MM.1S (cell line): ENCODE data around the gene DKKL1.

Source experiments
- DNase-seq: peaks from one replicate; pipeline ENCODE4 v3.0.0-alpha.2; 2015
- H2AFZ ChIP-seq: fragments of 300-600 bp; sonication (generic); 2 replicates; pipeline ENCODE4 v1.6.0; 2016; ENCODE audit warnings: antibody characterized with exemption, low read length
- H3F3A ChIP-seq: fragments of 300-600 bp; sonication (generic); 2 replicates; pipeline ENCODE4 v1.6.1; 2016; ENCODE audit warnings: mild to moderate bottlenecking, antibody characterized with exemption, low read length, moderate library complexity, mixed read lengths; ENCODE audit not compliant: insufficient read depth
- H3K27ac ChIP-seq: fragments of 300-600 bp; sonication (generic); 2 replicates; pipeline ENCODE4 v1.5.1; 2016; ENCODE audit warnings: mild to moderate bottlenecking, low read length
- H3K27me3 ChIP-seq: fragments of 300-600 bp; sonication (generic); replicated peaks from 2 replicates; pipeline ENCODE4 v1.6.0; 2016; ENCODE audit warnings: low read length; ENCODE audit not compliant: insufficient read depth
- H3K36me3 ChIP-seq: fragments of 300-600 bp; sonication (generic); replicated peaks from 2 replicates; pipeline ENCODE4 v1.6.1; 2016; ENCODE audit warnings: mild to moderate bottlenecking, low read length, mixed read lengths; ENCODE audit not compliant: insufficient read depth
- H3K4me1 ChIP-seq: fragments of 300-600 bp; sonication (generic); 2 replicates; pipeline ENCODE4 v1.6.1; 2016; ENCODE audit warnings: low read length, mixed read lengths
- H3K4me2 ChIP-seq: fragments of 300-600 bp; sonication (generic); 2 replicates; pipeline ENCODE4 v1.6.0; 2016; ENCODE audit warnings: low read depth, low read length
- H3K4me3 ChIP-seq: fragments of 300-600 bp; sonication (generic); 2 replicates; pipeline ENCODE4 v1.5.1; 2016; ENCODE audit warnings: low read length, mixed read lengths
- H3K79me2 ChIP-seq: fragments of 300-600 bp; sonication (generic); 2 replicates; pipeline ENCODE4 v1.6.1; 2016; ENCODE audit warnings: mixed run types, low read length, mixed read lengths
- H3K9ac ChIP-seq: fragments of 300-600 bp; sonication (generic); 2 replicates; pipeline ENCODE4 v1.6.1; 2016; ENCODE audit warnings: low read length, mixed read lengths
- H3K9me2 ChIP-seq: fragments of 300-600 bp; sonication (generic); replicated peaks from 2 replicates; pipeline ENCODE4 v1.6.1; 2016; ENCODE audit warnings: mild to moderate bottlenecking, low read length, mixed read lengths; ENCODE audit not compliant: insufficient read depth
- H3K9me3 ChIP-seq: fragments of 300-600 bp; sonication (generic); replicated peaks from 2 replicates; pipeline ENCODE4 v1.6.1; 2016; ENCODE audit warnings: mild to moderate bottlenecking, low read length, mixed read lengths; ENCODE audit not compliant: insufficient read depth
- H4K20me1 ChIP-seq: fragments of 300-600 bp; sonication (generic); 2 replicates; pipeline ENCODE4 v1.6.1; 2016; ENCODE audit warnings: mild to moderate bottlenecking, low read length, moderate library complexity, mixed read lengths; ENCODE audit not compliant: insufficient read depth
- CTCF ChIP-seq: fragments of 300-600 bp; sonication (generic); IDR thresholded peaks from 2 replicates; pipeline ENCODE4 v1.5.1; 2016; ENCODE audit warnings: antibody characterized with exemption, low read length, mixed read lengths
- EZH2 ChIP-seq: fragments of 300-600 bp; sonication (generic); optimal IDR thresholded peaks from 2 replicates; pipeline ENCODE3; 2017; ENCODE audit warnings: low read depth, mild to moderate bottlenecking, antibody characterized with exemption, low read length, mixed read lengths
- EZH2phosphoT487 ChIP-seq: fragments of 300-600 bp; sonication (generic); IDR thresholded peaks from 2 replicates; pipeline ENCODE4 v1.6.1; 2018; ENCODE audit warnings: antibody characterized with exemption, low read length

Gene DKKL1

GRCh38 chr19:49343123-49343522 lies 20.6 kb upstream of the DKKL1 start:
- Histone ChIP-seq H4K20me1 (no peaks in the 10 kb centered on the region), H3K9me2 (no peaks in the 10 kb centered on the region), H2AFZ (no peak overlapping the region), H3K4me3 (no peak overlapping the region), H3K27ac (no peak overlapping the region), H3K9ac (no peak overlapping the region), H3K9me3 (no peaks in the 10 kb centered on the region), H3K36me3 (no peaks in the 10 kb centered on the region), H3F3A (no peaks in the 10 kb centered on the region), H3K27me3 (no peaks in the 10 kb centered on the region; the same call in 1 of the 2 replicates), H3K79me2 (no peaks in the 10 kb centered on the region), H3K4me2 (no peak overlapping the region), H3K4me1 (no peaks in the 10 kb centered on the region)
- no peak for DNase-seq
- TF ChIP-seq CTCF: no peak
- no peak for TF ChIP-seq EZH2
- TF ChIP-seq EZH2phosphoT487: no peak

GRCh38 chr19:49344505-49345423 lies 18.9 kb upstream of the DKKL1 start:
- H3K27me3 ChIP-seq: peaks cover 10% of the 10 kb centered on the region
- no peak overlapping the region for H3K4me3 ChIP-seq
- H3K9ac ChIP-seq: no peak overlapping the region
- no peaks in the 10 kb centered on the region for H3K4me1 ChIP-seq
- H3K9me2 ChIP-seq: no peaks in the 10 kb centered on the region
- DNase-seq: no peak
- no peaks in the 10 kb centered on the region for H3K36me3 ChIP-seq
- H2AFZ ChIP-seq: no peak overlapping the region
- no peaks in the 10 kb centered on the region for H4K20me1 ChIP-seq
- no peak overlapping the region for H3K4me2 ChIP-seq
- no peaks in the 10 kb centered on the region for H3F3A ChIP-seq
- no peaks in the 10 kb centered on the region for H3K9me3 ChIP-seq
- no peaks in the 10 kb centered on the region for H3K79me2 ChIP-seq
- TF ChIP-seq CTCF (no peak), EZH2 (no peak), EZH2phosphoT487 (no peak)
- H3K27ac ChIP-seq: no peak overlapping the region

- Histone ChIP-seq H3K36me3 (no peaks in the 10 kb centered on the region), H3K4me3 (no peak overlapping the region), H3K79me2 (no peaks in the 10 kb centered on the region), H3K9ac (no peak overlapping the region), H3K27ac (no peak overlapping the region), H4K20me1 (no peaks in the 10 kb centered on the region), H3K9me2 (no peaks in the 10 kb centered on the region), H3F3A (no peaks in the 10 kb centered on the region), H2AFZ (no peak overlapping the region), H3K27me3 (peaks cover 30% of the 10 kb centered on the region), H3K4me2 (no peak overlapping the region), H3K4me1 (no peaks in the 10 kb centered on the region), H3K9me3 (no peaks in the 10 kb centered on the region)
- no peak for DNase-seq
- TF ChIP-seq EZH2 (no peak), EZH2phosphoT487 (no peak), CTCF (no peak)
Measured at GRCh38 chr19:49347191-49347590, 16.5 kb upstream of the DKKL1 start.
